A673 (cell line): ENCODE data around the gene COQ8A.
"Not testable (repeated sequence)": the region's sequence is repeated elsewhere in the genome, so short reads cannot be mapped to it uniquely, and the experiment has no call there.

ENCODE experiments used
- CTCF ChIP-seq: fragments of 300-800, 200-600 bp; sonication (generic); conservative IDR thresholded peaks from 2 replicates; pipeline ENCODE4 v1.5.1; 2017; ENCODE audit warnings: low read depth, mild to moderate bottlenecking, antibody characterized with exemption, low read length, moderate library complexity, mixed read lengths
- EZH2 ChIP-seq: fragments of 200-600 bp; sonication (generic); IDR thresholded peaks from 2 replicates; pipeline ENCODE4 v1.6.1; 2017; ENCODE audit warnings: borderline replicate concordance, low read depth, mild to moderate bottlenecking, mixed read lengths, antibody characterized with exemption, low read length; ENCODE audit not compliant: poor library complexity, severe bottlenecking

GRCh38 chr1:226999579-226999978 is 59.5 kb downstream of the COQ8A start:
- not testable (repeated sequence) for TF ChIP-seq CTCF, EZH2
